ENCODE measurements around the gene ADARB1. TPM values are rescaled to one million over a fixed set of nuclear protein-coding genes. Genes with fewer than 3 reads are reported as not detected.

The ADARB1 gene
- total and polyA plus RNA-seq, 2 of the 8 experiments (the other 6 are each of a cell fraction or from before 2014, with no cell fraction given) = 4.7 to 14.9 TPM

DNA sequence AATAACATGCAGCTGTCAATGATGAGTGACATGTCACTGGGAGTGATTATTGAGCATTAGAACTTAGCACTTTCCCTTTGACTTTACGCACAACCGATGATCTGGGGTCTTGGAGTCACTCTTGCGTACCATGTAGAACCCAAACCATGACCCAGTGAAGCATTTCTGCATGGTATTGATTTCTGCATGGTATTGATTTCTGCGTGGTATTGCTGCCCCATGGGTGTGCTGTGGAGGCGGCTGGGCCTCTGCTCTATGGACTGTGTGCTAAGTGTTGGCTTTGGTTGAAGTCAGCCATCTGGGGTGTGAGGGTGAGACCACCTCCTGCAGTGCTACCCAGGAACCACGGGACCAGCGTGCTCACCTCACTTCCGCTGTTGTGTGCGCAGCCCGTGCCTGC lies 98.0 kb downstream of the ADARB1 start:
- Histone ChIP-seq H2BK5ac (ENCODE audit: low read depth, low read length) (no peak overlapping the region), H3K9me3 (ENCODE audit: insufficient read depth in 2 of 2, low read depth in 1 of 2, low read length in 1 of 2) (no peaks in the 10 kb centered on the region), H2BK120ac (replicated peaks; ENCODE audit: low read depth, low read length) (no peak overlapping the region), H4K8ac (ENCODE audit: extremely low read depth, insufficient read depth, low read length) (0 out of 2 replicates have a peak overlapping the region, but pooled peaks have one; percentile 53), H3K4me1 (replicated peaks in 1 of 4; ENCODE audit: control insufficient read depth in 3 of 4, insufficient read depth in 4 of 4, low read length in 3 of 4) (no peaks in the 10 kb centered on the region), H3K23me2 (ENCODE audit: low read depth, low read length) (no peaks in the 10 kb centered on the region), H4K20me1 (replicated peaks in 1 of 2; ENCODE audit: control insufficient read depth in 1 of 2, insufficient read depth in 2 of 2, low read length in 2 of 2) (no peaks in the 10 kb centered on the region), H2BK20ac (ENCODE audit: low read length) (no peak overlapping the region), H3K56ac (replicated peaks; ENCODE audit: insufficient read length, low read depth, low read length) (no peak overlapping the region), H3K4ac (replicated peaks; ENCODE audit: insufficient read length, low read depth, low read length) (no peak overlapping the region), H3K27me3 (replicated peaks in 1 of 4; ENCODE audit: control insufficient read depth in 3 of 4, extremely low read depth in 1 of 4, insufficient read depth in 3 of 4, low read length in 3 of 4) (no peaks in the 10 kb centered on the region), H3K27ac (ENCODE audit: low read depth, low read length) (no peak overlapping the region), H4K91ac (replicated peaks; ENCODE audit: insufficient read length, low read length) (no peak overlapping the region), H2BK15ac (ENCODE audit: low read length) (no peak overlapping the region), H3K36me3 (ENCODE audit: control insufficient read depth in 2 of 4, insufficient read depth in 4 of 4, low read length in 3 of 4) (no peaks in the 10 kb centered on the region), H3K4me3 (ENCODE audit: extremely low read depth in 1 of 4, insufficient read depth in 2 of 4, low read depth in 3 of 4, low read length in 4 of 4) (no peak overlapping the region), H3K23ac (ENCODE audit: insufficient read length) (peak overlapping the region; percentile 17), H3K18ac (ENCODE audit: extremely low read depth, low read length) (no peak overlapping the region), H4K5ac (ENCODE audit: insufficient read length, low read depth, low read length) (no peak overlapping the region), H2AFZ (ENCODE audit: low read length) (no peak overlapping the region), H2BK12ac (ENCODE audit: low read depth, low read length) (no peak overlapping the region), H3K9ac (replicated peaks in 1 of 4; ENCODE audit: extremely low read depth in 1 of 4, low read depth in 3 of 4, low read length in 3 of 4) (no peak overlapping the region), H2AK5ac (ENCODE audit: low read depth, low read length) (no peak overlapping the region), H3K79me1 (ENCODE audit: low read depth, low read length) (no peaks in the 10 kb centered on the region), H3K79me2 (ENCODE audit: control insufficient read depth in 1 of 2, insufficient read depth in 2 of 2, low read length in 2 of 2) (no peaks in the 10 kb centered on the region), H3K4me2 (ENCODE audit: insufficient read depth in 1 of 2, low read depth in 2 of 2, low read length in 2 of 2) (no peak overlapping the region), H3K14ac (ENCODE audit: insufficient read length) (no peak overlapping the region)
- WGBS, 2 experiments (ENCODE audit: extremely low coverage in 1 of 2, insufficient coverage in 1 of 2, insufficient read length in 1 of 2, insufficient replicate concordance in 2 of 2, low coverage in 1 of 2, low lambda C conversion rate in 2 of 2, missing lambda C conversion rate in 1 of 2) = 94% methylated on average over 10 of the region's 10 CpGs; no CpG with 5 or more reads in 1 of the 2 experiments
- no peak for FAIRE-seq
- ChIA-PET CTCF (ENCODE audit: partially characterized antibody) (interaction anchor here (0.7 to 1.5 kb wide), 2 partner anchors 10 to 20 kb away, joined by 3 to 6 read pairs; no protein-coding TSS in a partner anchor), POLR2A (ENCODE audit: partially characterized antibody) (no interaction called here)
- no peak for DNase-seq (ENCODE audit: low read depth in 1 of 2, low spot score in 2 of 2)
- TF ChIP-seq BCL11A (IDR thresholded peaks at IDR 0.05; ENCODE audit: low read depth in 2 of 2, low read length in 2 of 2) = no peak
- TF ChIP-seq USF2 (IDR thresholded peaks at IDR 0.05; ENCODE audit: low read length) = no peak
- TF ChIP-seq EZH2 (IDR thresholded peaks at IDR 0.05; ENCODE audit: low read depth, low read length, severe bottlenecking) = no peak
- no peak for TF ChIP-seq ZNF274 (IDR thresholded peaks at IDR 0.05; ENCODE audit: borderline replicate concordance, extremely low read depth, low read length)
- TF ChIP-seq POU5F1 (IDR thresholded peaks at IDR 0.05; ENCODE audit: low read depth, low read length) = no peak
- no peak for TF ChIP-seq ATF2 (IDR thresholded peaks at IDR 0.05; ENCODE audit: low read length)

Data from H1 (cell line).